SK-N-SH treated with all-trans-retinoic acid at 6 μM for 48 hours (cell line): Measurements from ENCODE around the gene DBF4B.
"Not testable (repeated sequence)": the region's sequence is repeated elsewhere in the genome, so short reads cannot be mapped to it uniquely, and the experiment has no call there.

ENCODE experiments used
- ATAC-seq: fragments of 200-7000 bp; cut with Tn5 transposase; 3 replicates; pipeline ENCODE4 v1.9.1; 2020; ENCODE audit warnings: mild to moderate bottlenecking, moderate library complexity
- ESRRG ChIP-seq: fragments of 250-450 bp; sonication (Bioruptor Pico); IDR thresholded peaks from 2 replicates; pipeline ENCODE4 v1.6.1; 2021; ENCODE audit warnings: mild to moderate bottlenecking
- GLIS3 ChIP-seq: fragments of 250-450 bp; sonication (Bioruptor Pico); IDR thresholded peaks from 2 replicates; pipeline ENCODE4 v1.5.0; 2020; ENCODE audit warnings: mild to moderate bottlenecking, moderate library complexity
- ISL1 ChIP-seq: fragments of 250-450 bp; sonication (Bioruptor Pico); IDR thresholded peaks from 2 replicates; pipeline ENCODE4 v2.1.2; 2022; ENCODE audit warnings: mild to moderate bottlenecking, moderate library complexity
- OSR1 ChIP-seq: fragments of 250-450 bp; sonication (Bioruptor Pico); IDR thresholded peaks from 2 replicates; pipeline ENCODE4 v1.8.0; 2022; ENCODE audit warnings: moderate library complexity, mild to moderate bottlenecking, inconsistent platforms
- PPARA ChIP-seq: fragments of 250-450 bp; sonication (Bioruptor Pico); IDR thresholded peaks from 2 replicates; pipeline ENCODE4 v1.5.0; 2020; ENCODE audit warnings: mild to moderate bottlenecking, borderline replicate concordance
- RARB ChIP-seq: fragments of 250-450 bp; sonication (Bioruptor Pico); IDR thresholded peaks from 2 replicates; pipeline ENCODE4 v1.8.0; 2021; ENCODE audit warnings: mild to moderate bottlenecking, moderate library complexity
- SNAI2 ChIP-seq: fragments of 250-450 bp; sonication (Bioruptor Pico); IDR thresholded peaks from 2 replicates; pipeline ENCODE4 v1.5.0; 2020; ENCODE audit warnings: mild to moderate bottlenecking, moderate library complexity
- TOX ChIP-seq: fragments of 250-450 bp; sonication (Bioruptor Pico); IDR thresholded peaks from 2 replicates; pipeline ENCODE4 v1.8.0; 2021; ENCODE audit warnings: mild to moderate bottlenecking, moderate library complexity, borderline replicate concordance
- ZC3H10 ChIP-seq: fragments of 250-450 bp; sonication (Bioruptor Pico); IDR thresholded peaks from 2 replicates; pipeline ENCODE4 v1.5.1; 2021; ENCODE audit warnings: mild to moderate bottlenecking, moderate library complexity
- ZFP3 ChIP-seq: fragments of 250-450 bp; sonication (Bioruptor Pico); IDR thresholded peaks from 2 replicates; pipeline ENCODE4 v1.5.0; 2020; ENCODE audit warnings: mild to moderate bottlenecking, moderate library complexity
- ZNF565 ChIP-seq: fragments of 450-650 bp; formaldehyde crosslinking; conservative IDR thresholded peaks from 2 replicates; pipeline ENCODE4 v1.5.0; 2020; ENCODE audit warnings: low read depth, mild to moderate bottlenecking, moderate library complexity
- ZNF70 ChIP-seq: fragments of 450-650 bp; formaldehyde crosslinking; IDR thresholded peaks from 2 replicates; pipeline ENCODE4 v1.5.0; 2020; ENCODE audit warnings: mild to moderate bottlenecking, moderate library complexity
- TF ChIP-seq, protein P1 (sequence below): fragments of 250-450 bp; sonication (Bioruptor Pico); IDR thresholded peaks from 2 replicates; pipeline ENCODE4 v1.5.1; 2020; ENCODE audit warnings: low read depth, mild to moderate bottlenecking, moderate library complexity
- TF ChIP-seq, protein P2 (sequence below): fragments of 250-450 bp; sonication (Bioruptor Pico); IDR thresholded peaks from 2 replicates; pipeline ENCODE4 v1.8.0; 2021; ENCODE audit warnings: low read depth, mild to moderate bottlenecking, moderate library complexity, borderline replicate concordance
- TF ChIP-seq, protein P3 (sequence below): fragments of 250-450 bp; sonication (Bioruptor Pico); IDR thresholded peaks from 2 replicates; pipeline ENCODE4 v1.8.0; 2020; ENCODE audit warnings: mild to moderate bottlenecking, moderate library complexity, borderline replicate concordance
- TF ChIP-seq, protein P4 (sequence below): fragments of 250-450 bp; sonication (Bioruptor Pico); IDR thresholded peaks from 2 replicates; pipeline ENCODE4 v1.5.0; 2020; ENCODE audit warnings: mild to moderate bottlenecking, moderate library complexity

Gene DBF4B

DNA sequence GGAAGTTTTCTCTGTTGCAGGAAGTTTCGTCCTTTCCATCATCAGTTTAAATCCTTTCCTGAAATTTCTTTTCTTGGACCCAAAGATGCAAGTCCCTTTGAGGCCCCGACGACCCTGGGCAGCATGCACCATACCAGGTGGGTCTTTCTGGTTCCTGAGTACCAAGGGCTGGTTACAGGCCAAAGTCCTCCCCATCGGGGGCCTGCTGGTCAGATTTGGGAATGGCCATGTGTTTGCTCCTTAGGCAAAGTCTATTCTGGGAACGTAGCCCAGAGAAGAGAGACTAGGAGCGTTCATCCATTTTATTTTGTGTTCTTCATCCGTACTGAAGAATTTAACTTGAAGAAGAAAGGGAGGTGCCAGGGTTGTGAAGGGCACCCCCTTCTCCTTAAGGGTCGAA, 32.9 kb downstream of the DBF4B start (continued):
- TF ChIP-seq, protein P1, sequence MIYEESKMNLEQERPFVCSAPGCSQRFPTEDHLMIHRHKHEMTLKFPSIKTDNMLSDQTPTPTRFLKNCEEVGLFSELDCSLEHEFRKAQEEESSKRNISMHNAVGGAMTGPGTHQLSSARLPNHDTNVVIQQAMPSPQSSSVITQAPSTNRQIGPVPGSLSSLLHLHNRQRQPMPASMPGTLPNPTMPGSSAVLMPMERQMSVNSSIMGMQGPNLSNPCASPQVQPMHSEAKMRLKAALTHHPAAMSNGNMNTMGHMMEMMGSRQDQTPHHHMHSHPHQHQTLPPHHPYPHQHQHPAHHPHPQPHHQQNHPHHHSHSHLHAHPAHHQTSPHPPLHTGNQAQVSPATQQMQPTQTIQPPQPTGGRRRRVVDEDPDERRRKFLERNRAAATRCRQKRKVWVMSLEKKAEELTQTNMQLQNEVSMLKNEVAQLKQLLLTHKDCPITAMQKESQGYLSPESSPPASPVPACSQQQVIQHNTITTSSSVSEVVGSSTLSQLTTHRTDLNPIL (CRISPR knock-in tag) = no peak
- TF ChIP-seq ZFP3 (CRISPR knock-in tag) = no peak
- no peak for TF ChIP-seq PPARA (CRISPR knock-in tag)
- TF ChIP-seq, all 23 proteins: peak for 0

DNA sequence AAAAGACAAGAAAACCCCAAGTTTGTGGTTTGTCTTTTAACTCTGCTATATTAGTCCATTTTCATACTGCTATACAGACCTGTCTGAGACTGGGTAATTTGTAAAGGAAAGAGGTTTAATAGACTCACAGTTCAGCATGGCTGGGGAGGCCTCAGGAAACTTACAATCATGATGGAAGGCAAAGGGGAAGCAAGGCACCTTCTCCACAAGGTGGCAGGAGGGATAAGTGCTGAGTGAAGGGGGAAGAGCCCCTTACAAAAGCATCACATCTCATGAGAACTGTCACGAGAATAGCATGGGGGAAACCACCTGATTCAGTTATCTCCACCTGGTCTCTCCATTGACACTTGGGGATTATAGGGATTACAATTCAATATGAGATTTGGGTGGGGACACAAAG, 36.8 kb downstream of the DBF4B start:
- ATAC-seq = no peak
- TF ChIP-seq ESRRG (CRISPR knock-in tag) = no peak

DNA sequence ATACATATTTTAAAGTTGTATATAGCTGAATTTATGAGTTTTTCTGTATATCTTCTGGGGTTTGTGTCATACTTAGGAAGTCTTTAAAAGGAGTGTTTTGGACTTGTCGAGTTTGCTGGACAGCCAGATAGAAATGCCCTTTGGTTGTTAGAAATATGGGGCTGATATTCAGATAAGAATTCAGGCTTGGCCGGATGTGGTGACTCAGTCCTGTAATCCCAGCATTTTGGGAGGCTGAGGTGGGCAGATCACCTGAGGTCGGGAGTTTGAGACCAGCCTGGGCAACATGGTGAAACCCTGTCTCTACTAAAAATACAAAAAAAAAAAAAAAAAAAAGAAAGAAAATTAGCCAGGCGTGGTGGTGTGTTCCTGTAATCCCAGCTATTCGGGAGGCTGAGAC, 37.3 kb downstream of the DBF4B start:
- ATAC-seq = not testable (repeated sequence)

DNA sequence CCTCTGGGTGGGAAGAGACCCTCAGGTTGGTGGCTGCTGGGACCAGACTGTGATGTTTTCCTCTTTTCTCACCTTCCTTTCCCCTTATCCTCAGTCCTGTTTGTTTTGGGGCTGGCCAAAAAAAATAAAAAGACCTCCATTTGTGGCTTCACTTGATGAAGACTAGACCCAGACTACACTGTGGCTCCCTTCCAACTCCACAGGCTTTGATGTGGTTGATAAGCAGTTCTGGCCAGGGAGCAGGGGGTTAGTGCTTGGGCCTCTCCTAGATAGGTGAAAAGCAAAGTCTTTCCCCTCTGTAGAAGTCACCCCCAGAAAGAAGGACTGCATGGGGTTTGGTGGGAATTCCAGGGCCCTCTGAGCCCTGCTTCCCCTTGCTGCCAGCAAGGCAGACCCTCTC, 39.1 kb downstream of the DBF4B start:
- no peak for ATAC-seq
- TF ChIP-seq SNAI2 (CRISPR knock-in tag) (no peak), ZNF70 (CRISPR knock-in tag) (no peak), GLIS3 (CRISPR knock-in tag) (no peak), RARB (no peak), TOX (no peak), OSR1 (CRISPR knock-in tag) (no peak)
- TF ChIP-seq, protein P2, sequence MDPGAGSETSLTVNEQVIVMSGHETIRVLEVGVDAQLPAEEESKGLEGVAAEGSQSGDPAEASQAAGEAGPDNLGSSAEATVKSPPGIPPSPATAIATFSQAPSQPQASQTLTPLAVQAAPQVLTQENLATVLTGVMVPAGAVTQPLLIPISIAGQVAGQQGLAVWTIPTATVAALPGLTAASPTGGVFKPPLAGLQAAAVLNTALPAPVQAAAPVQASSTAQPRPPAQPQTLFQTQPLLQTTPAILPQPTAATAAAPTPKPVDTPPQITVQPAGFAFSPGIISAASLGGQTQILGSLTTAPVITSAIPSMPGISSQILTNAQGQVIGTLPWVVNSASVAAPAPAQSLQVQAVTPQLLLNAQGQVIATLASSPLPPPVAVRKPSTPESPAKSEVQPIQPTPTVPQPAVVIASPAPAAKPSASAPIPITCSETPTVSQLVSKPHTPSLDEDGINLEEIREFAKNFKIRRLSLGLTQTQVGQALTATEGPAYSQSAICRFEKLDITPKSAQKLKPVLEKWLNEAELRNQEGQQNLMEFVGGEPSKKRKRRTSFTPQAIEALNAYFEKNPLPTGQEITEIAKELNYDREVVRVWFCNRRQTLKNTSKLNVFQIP = no peak
- TF ChIP-seq, protein P3, sequence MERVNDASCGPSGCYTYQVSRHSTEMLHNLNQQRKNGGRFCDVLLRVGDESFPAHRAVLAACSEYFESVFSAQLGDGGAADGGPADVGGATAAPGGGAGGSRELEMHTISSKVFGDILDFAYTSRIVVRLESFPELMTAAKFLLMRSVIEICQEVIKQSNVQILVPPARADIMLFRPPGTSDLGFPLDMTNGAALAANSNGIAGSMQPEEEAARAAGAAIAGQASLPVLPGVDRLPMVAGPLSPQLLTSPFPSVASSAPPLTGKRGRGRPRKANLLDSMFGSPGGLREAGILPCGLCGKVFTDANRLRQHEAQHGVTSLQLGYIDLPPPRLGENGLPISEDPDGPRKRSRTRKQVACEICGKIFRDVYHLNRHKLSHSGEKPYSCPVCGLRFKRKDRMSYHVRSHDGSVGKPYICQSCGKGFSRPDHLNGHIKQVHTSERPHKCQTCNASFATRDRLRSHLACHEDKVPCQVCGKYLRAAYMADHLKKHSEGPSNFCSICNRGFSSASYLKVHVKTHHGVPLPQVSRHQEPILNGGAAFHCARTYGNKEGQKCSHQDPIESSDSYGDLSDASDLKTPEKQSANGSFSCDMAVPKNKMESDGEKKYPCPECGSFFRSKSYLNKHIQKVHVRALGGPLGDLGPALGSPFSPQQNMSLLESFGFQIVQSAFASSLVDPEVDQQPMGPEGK (CRISPR knock-in tag) = no peak

DNA sequence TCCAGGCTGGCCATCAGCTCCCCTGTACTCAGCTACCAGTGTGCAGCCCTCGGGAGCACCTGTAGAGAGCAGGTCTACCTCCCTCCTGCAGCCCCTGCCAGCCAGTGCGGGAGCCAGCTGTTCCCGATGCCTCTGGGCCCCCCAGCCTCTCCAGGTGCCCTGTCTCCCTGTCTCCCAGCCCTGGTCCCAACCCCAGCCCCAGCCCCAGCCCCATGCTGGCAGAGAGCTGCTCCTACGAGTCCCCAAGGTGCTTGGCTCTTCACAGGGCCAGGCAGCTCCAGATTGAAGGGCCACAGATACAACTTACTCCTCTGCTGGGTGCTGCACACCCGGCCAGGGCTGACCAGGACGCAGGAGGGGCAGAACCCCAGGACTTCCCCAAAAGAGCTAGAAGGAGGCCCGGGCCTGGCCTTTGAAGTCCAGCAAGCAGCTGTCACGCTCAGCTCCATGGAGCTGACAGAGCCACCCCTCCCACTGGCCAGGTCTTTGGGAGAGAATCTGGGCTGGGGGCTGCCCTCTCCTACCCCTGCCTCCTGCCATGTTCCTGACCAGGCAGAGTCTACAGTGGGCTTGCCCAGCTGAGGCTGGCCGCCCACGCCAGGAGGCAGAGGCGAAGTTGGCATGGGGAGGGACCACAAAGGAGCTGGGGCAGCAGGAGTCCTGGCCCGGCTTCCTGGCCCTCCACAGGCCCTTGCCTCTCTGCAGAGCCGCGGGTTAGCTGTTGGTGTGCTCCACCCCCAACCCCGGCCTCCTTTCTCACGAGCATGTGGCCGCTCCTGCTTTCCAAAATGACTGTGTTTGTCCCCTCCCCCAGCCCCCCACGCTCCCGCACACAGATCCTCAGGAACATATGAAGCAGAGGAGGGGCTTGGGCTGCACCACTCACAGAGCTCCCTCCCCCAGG, 40.9 kb downstream of the DBF4B start:
- ATAC-seq = no peak
- TF ChIP-seq ZNF565 (CRISPR knock-in tag) (no peak), ZNF70 (CRISPR knock-in tag) (no peak), ZC3H10 (CRISPR knock-in tag) (no peak), ESRRG (CRISPR knock-in tag) (no peak), ISL1 (CRISPR knock-in tag) (no peak), TOX (no peak)
- TF ChIP-seq, protein P1 (CRISPR knock-in tag) = no peak
- TF ChIP-seq, protein P2 = no peak
- TF ChIP-seq, protein P3 (CRISPR knock-in tag) = no peak
- TF ChIP-seq, protein P4, sequence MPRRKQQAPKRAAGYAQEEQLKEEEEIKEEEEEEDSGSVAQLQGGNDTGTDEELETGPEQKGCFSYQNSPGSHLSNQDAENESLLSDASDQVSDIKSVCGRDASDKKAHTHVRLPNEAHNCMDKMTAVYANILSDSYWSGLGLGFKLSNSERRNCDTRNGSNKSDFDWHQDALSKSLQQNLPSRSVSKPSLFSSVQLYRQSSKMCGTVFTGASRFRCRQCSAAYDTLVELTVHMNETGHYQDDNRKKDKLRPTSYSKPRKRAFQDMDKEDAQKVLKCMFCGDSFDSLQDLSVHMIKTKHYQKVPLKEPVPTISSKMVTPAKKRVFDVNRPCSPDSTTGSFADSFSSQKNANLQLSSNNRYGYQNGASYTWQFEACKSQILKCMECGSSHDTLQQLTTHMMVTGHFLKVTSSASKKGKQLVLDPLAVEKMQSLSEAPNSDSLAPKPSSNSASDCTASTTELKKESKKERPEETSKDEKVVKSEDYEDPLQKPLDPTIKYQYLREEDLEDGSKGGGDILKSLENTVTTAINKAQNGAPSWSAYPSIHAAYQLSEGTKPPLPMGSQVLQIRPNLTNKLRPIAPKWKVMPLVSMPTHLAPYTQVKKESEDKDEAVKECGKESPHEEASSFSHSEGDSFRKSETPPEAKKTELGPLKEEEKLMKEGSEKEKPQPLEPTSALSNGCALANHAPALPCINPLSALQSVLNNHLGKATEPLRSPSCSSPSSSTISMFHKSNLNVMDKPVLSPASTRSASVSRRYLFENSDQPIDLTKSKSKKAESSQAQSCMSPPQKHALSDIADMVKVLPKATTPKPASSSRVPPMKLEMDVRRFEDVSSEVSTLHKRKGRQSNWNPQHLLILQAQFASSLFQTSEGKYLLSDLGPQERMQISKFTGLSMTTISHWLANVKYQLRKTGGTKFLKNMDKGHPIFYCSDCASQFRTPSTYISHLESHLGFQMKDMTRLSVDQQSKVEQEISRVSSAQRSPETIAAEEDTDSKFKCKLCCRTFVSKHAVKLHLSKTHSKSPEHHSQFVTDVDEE (CRISPR knock-in tag) = no peak
